ENCODE data around the gene CDC25B. TPM values are rescaled to one million over a fixed set of nuclear protein-coding genes. Genes with fewer than 3 reads are reported as not detected.

The CDC25B gene
- total and polyA plus RNA-seq, 7 donors: 5.1 to 9.1 (median 7.1) TPM

DNA sequence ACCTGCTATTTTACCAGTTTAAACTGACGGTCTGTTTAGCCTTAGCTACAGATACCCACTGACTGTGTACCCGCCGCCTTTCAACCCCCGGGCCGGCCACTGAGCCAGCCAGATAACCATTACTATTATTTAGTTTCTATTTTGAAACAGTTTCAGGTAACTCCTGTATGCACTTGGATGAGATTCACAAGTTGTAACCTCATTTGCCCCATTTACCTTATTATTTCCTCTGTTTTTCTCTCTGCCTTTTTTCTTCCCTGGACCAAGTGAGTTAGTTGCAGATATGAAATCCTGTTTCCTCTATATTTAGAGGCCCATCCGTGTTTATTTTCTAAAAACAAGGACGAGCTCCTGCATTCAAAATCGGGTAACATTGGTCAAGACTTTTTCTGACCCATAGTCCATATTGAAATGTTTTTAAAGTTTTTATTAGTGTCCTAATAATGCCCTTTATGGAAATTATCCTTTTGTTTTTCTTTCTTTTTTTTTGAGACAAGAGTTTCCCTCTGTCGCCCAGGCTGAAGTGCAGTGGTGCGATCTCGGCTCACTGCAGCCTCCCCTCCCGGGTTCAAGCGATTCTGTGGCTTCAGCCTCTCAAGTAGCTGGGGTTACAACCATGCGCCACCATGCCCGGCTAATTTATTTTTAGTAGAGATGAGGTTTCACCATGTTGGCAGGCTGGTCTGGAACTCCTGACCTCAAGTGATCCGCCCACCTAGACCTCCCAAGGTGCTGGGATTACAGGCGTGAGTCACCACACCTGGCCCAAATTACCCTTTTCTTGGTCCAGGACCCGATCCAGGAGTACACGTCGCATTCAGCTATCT lies 25.0 kb downstream of the CDC25B start:
- Histone ChIP-seq H3K4me3 (peak overlapping the region; percentile 83), H3K27ac (peak overlapping the region; percentile 96), H3K9me3 (no peaks in the 10 kb centered on the region), H3K4me1 (peaks cover 13% of the 10 kb centered on the region), H3K36me3 (ENCODE audit: insufficient read depth in 1 of 2, low read depth in 1 of 2) (peaks cover 7 to 43% of the 10 kb centered on the region in 2 donors), H3K27me3 (ENCODE audit: insufficient read depth in 3 of 3, low read length in 2 of 3) (no peaks in the 10 kb centered on the region)
- peak; percentile 25 to 54 (median 38) for ATAC-seq
- TF ChIP-seq CTCF (IDR thresholded peaks at IDR 0.05): no peak
- peak; percentile 41 to 66 for DNase-seq
- intact Hi-C loops (cut with DNase I): loop anchor here (1.0 to 5.0 kb wide), 3 partner anchors 26 to 34 kb away; partner anchors contain the start of genes CENPB (in 1 of the 2) and MAVS (in 1 of the 2)
- 18 to 26% (median 18%) methylated on average over 20 of the region's 20 CpGs for WGBS, 3 donors

DNA sequence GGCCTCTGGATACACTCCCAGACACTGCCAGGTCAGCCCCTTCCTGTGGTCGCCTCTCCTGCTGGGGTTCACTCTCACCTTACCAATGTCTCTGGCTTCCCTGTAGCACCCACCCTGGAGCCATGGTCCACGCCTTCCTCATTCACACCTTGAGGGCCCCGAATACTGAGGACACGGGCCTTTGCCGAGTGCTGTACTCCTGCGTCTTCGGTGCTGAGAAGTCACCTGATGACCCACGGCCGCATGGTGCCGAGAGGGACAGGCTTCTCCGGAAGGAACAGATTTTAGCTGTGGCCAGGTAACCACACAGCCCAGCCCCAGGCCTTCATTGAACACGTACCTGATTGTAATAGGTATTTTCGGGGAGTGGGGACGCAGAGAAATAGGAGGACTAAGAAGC lies 25.9 kb downstream of the CDC25B start:
- intact Hi-C loops (cut with DNase I): loop anchor here (2.0 to 5.0 kb wide), 2 partner anchors 25 to 35 kb away; partner anchors contain the start of genes CENPB (in 1 of the 2) and MAVS (in 1 of the 2)
- Histone ChIP-seq H3K27me3 (ENCODE audit: insufficient read depth in 3 of 3, low read length in 2 of 3) (no peaks in the 10 kb centered on the region), H3K36me3 (ENCODE audit: insufficient read depth in 1 of 2, low read depth in 1 of 2) (peaks cover 7 to 52% of the 10 kb centered on the region in 2 donors), H3K4me1 (peaks cover 13% of the 10 kb centered on the region), H3K9me3 (no peaks in the 10 kb centered on the region), H3K27ac (peak overlapping the region; percentile 96), H3K4me3 (no peak overlapping the region)
- ATAC-seq: no peak
- no peak for DNase-seq
- WGBS, 3 donors: 94 to 95% (median 95%) methylated on average over 14 of the region's 14 CpGs
- TF ChIP-seq CTCF (IDR thresholded peaks at IDR 0.05): no peak

GRCh38 chr20:3823881-3824280 lies 27.8 kb downstream of the CDC25B start:
- ATAC-seq: no peak
- no peaks in the 10 kb centered on the region for H3K27me3 ChIP-seq (ENCODE audit: insufficient read depth in 3 of 3, low read length in 2 of 3)
- H3K27ac ChIP-seq: no peak overlapping the region
- no peak for TF ChIP-seq CTCF (IDR thresholded peaks at IDR 0.05)
- H3K36me3 ChIP-seq (ENCODE audit: insufficient read depth in 1 of 2, low read depth in 1 of 2): peaks cover 7 to 69% of the 10 kb centered on the region in 2 donors
- 87 to 92% (median 92%) methylated on average over 18 to 20 of the region's 20 CpGs for WGBS, 3 donors
- intact Hi-C loops (cut with DNase I): loop anchor here in 1 of 2 donors (5.0 kb wide), 1 partner anchor 37 kb away; the partner anchor contains the start of gene CENPB
- H3K9me3 ChIP-seq: no peaks in the 10 kb centered on the region
- H3K4me3 ChIP-seq: no peak overlapping the region
- DNase-seq: peak in 1 of 2 donors; percentile 23
- H3K4me1 ChIP-seq: peaks cover 7% of the 10 kb centered on the region

DNA sequence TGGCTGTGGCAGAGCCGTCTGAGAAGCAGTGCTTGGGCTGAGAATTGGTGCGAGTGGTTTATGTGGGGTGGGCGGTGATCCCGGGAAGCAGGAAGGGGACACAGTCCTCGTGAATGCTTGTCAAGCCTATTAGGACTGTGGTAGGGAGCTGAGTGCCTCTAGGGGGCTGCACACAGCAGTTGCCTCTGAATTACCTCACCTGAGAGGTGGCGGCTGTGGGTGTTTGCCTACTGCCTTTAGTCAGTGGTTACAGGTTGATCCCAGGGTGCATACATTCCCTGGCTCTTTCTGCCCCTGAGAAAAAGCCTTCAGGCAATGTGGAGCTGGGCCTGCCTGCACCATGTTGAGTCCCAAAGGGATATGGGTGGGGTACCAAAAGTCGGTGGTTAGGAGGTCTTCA lies 29.4 kb downstream of the CDC25B start:
- 65 to 73% (median 70%) methylated on average over 7 of the region's 7 CpGs for WGBS, 3 donors
- no peak overlapping the region for H3K27ac ChIP-seq
- intact Hi-C loops (cut with DNase I): no loop called here
- H3K9me3 ChIP-seq: no peaks in the 10 kb centered on the region
- no peak for DNase-seq
- H3K36me3 ChIP-seq (ENCODE audit: insufficient read depth in 1 of 2, low read depth in 1 of 2): peaks cover 7 to 72% of the 10 kb centered on the region in 2 donors
- no peaks in the 10 kb centered on the region for H3K4me1 ChIP-seq
- H3K4me3 ChIP-seq: no peak overlapping the region
- no peak for ATAC-seq
- H3K27me3 ChIP-seq (ENCODE audit: insufficient read depth in 3 of 3, low read length in 2 of 3): no peaks in the 10 kb centered on the region
- no peak for TF ChIP-seq CTCF (IDR thresholded peaks at IDR 0.05)

All from psoas muscle (tissue), 8 donors.